ENCODE measurements around the gene DCDC2B. TPM values are rescaled to one million over a fixed set of nuclear protein-coding genes. Genes with fewer than 3 reads are reported as not detected.
A peak's percentile ranks its signal among the peaks of the same experiment; 100 is the strongest.

Gene DCDC2B
- total and polyA plus RNA-seq, 9 of the 15 experiments (the other 6 are each of a cell fraction or from before 2014, with no cell fraction given): not detected

GRCh38 chr1:32200226-32201010 lies 8.5 kb upstream of the DCDC2B start, which contains the start of gene CCDC28B (continued):
- TF ChIP-seq GATAD2A (IDR thresholded peaks at IDR 0.05): no peak
- no peak for TF ChIP-seq KAT7 (CRISPR knock-in tag; IDR thresholded peaks at IDR 0.05; ENCODE audit: borderline replicate concordance)
- TF ChIP-seq THRAP3 (IDR thresholded peaks at IDR 0.05; ENCODE audit: borderline replicate concordance): 0 out of 2 replicates have a peak, but pooled peaks have one; percentile 50
- TF ChIP-seq HMG20A (CRISPR knock-in tag; conservative IDR thresholded peaks at IDR 0.05): no peak
- peak; percentile 99 for TF ChIP-seq MGA (IDR thresholded peaks at IDR 0.05)
- no peak for TF ChIP-seq KLF1 (tag; IDR thresholded peaks at IDR 0.05)
- peak; percentile 66 for TF ChIP-seq VEZF1 (CRISPR knock-in tag; IDR thresholded peaks at IDR 0.05)
- peak; percentile 34; the same call in 1 of the 2 replicates for TF ChIP-seq PKNOX1 (IDR thresholded peaks at IDR 0.05)
- peak; percentile 42; the same call in 1 of the 2 replicates for TF ChIP-seq ZBTB17 (CRISPR knock-in tag; IDR thresholded peaks at IDR 0.05)
- TF ChIP-seq MAZ (CRISPR knock-in tag; conservative IDR thresholded peaks at IDR 0.05 in 1 of 2, IDR thresholded peaks at IDR 0.05 in 1 of 2): peak; percentile 53 to 69; a peak in 3 of 4 replicates
- no peak for TF ChIP-seq E2F4 (CRISPR knock-in tag; IDR thresholded peaks at IDR 0.05; ENCODE audit: low read depth)
- no peak for TF ChIP-seq ZSCAN29 (IDR thresholded peaks at IDR 0.05)

Measured in K562 (cell line).